Measurements from ENCODE around the gene PCARE. TPM values are rescaled to one million over a fixed set of nuclear protein-coding genes. Genes with fewer than 3 reads are reported as not detected.

Gene PCARE
- total and polyA plus RNA-seq, 2 experiments from 2014 or later = not detected

DNA sequence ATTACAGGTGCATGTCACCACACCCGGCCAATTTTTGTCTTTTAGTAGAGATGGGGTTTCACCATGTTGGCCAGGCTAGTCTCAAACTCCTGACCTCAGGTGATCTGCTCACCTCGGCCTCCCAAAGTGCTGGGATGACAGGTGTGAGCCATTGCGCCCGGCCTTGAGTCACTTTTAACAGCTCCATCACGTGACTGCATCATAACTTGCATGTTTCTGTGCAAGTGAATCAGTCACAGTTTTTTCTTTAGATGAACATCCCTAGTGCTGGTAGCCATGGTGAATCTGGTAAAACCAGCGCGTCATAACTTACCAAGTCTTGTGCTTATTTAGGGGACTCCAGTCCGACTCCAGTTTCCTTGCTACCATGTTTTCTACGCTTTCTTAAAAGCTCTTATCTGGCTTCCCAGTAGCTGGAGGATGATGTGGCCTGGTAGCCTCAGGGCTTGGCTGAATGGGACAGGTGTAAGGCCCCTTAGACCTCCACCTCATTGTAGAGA is 33.1 kb downstream of the PCARE start:
- 91 to 92% methylated on average over 9 of the region's 9 CpGs for WGBS, 2 experiments (ENCODE audit: low coverage in 1 of 2, low lambda C conversion rate in 2 of 2, missing lambda C conversion rate in 2 of 2)
- H4K20me1 ChIP-seq (ENCODE audit: insufficient read depth) = no peaks in the 10 kb centered on the region
- H3K4me2 ChIP-seq (ENCODE audit: unreplicated experiment) = no peak overlapping the region
- TF ChIP-seq EZH2phosphoT487 (IDR thresholded peaks at IDR 0.05; ENCODE audit: insufficient read depth, low read depth) (no peak), EZH2 (IDR thresholded peaks at IDR 0.05; ENCODE audit: insufficient read depth, poor library complexity, severe bottlenecking) (no peak)
- no peak for DNase-seq
- no peaks in the 10 kb centered on the region for H3K9me3 ChIP-seq (ENCODE audit: low read depth)
- no peak overlapping the region for H3K9ac ChIP-seq
- no peaks in the 10 kb centered on the region for H3F3A ChIP-seq (ENCODE audit: insufficient read depth)
- no peaks in the 10 kb centered on the region for H3K79me2 ChIP-seq (ENCODE audit: insufficient read depth)
- H3K36me3 ChIP-seq (ENCODE audit: low read depth) = no peaks in the 10 kb centered on the region
- H3K27me3 ChIP-seq (replicated peaks; ENCODE audit: insufficient read depth) = 0 out of 2 replicates have a peak, but pooled peaks cover 6% of the 10 kb centered on the region
- H3K4me3 ChIP-seq = no peak overlapping the region
- peaks cover 4% of the 10 kb centered on the region; the same call in 1 of the 2 replicates for H3K4me1 ChIP-seq (ENCODE audit: insufficient read depth)
- H2AFZ ChIP-seq = no peak overlapping the region
- in situ Hi-C loops (cut with MboI) = no loop called here
- H3K27ac ChIP-seq = no peak overlapping the region
- H3K9me2 ChIP-seq (ENCODE audit: insufficient read depth) = no peaks in the 10 kb centered on the region

DNA sequence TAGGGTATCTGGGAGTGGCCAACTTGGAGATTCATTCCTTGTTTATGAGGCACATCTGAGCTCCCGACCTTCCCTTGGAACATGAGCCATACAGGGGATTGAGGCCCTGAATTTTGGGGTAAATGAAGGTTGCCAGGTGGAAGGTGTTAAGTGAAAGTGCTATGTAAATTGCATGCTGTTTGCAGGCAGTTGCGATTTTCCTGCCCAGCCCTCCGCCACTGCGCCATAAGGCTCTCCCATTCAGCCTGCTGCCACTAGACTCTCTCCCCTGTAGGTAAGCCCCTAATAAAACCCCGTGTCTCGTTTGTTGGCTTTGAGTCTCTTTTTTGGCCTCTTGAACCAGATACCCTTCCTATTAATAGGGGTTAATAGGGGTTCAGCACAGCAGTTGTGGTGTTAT is 33.8 kb downstream of the PCARE start:
- no peak for DNase-seq

DNA sequence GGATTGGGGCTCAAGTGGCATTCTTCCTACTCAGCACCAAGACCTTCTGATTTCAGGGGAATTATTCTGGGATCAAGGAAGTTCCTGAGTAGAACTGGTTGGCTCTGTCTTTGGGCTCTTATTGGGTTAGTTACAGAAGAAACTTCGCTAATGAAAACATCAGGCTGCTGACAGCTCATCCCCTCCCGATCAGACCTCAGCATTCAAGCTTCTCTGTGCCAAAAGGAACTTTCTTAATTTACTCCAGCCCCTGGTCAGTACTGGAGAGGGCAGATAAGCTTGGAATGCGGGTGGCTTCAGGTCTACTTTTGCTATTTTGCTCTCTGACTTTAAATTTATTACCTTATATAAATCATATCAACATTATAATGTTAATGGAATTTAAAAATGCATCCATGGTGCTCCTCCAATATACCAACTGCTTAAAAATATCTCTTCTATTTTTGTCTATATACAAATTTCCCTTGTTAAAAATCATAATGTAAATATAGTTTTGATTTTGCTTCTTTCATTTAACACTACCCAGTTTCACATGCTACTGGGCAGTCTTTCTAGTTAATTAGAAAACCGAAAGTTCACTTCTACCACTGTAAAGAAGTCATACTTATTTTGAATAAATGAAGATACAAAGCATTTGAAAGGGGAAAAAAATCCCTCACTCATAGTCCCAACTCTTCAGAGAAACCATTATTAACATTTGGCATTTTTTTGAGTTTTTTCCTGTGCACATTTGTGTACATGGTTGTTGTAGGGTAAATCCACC is 34.4 kb downstream of the PCARE start:
- Histone ChIP-seq H3K9me2 (ENCODE audit: insufficient read depth) (no peaks in the 10 kb centered on the region), H3F3A (ENCODE audit: insufficient read depth) (no peaks in the 10 kb centered on the region), H2AFZ (no peak overlapping the region), H4K20me1 (ENCODE audit: insufficient read depth) (no peaks in the 10 kb centered on the region), H3K79me2 (ENCODE audit: insufficient read depth) (no peaks in the 10 kb centered on the region), H3K4me2 (ENCODE audit: unreplicated experiment) (no peak overlapping the region), H3K4me1 (ENCODE audit: insufficient read depth) (peaks cover 4% of the 10 kb centered on the region; the same call in 1 of the 2 replicates), H3K36me3 (ENCODE audit: low read depth) (no peaks in the 10 kb centered on the region), H3K9ac (no peak overlapping the region), H3K27ac (no peak overlapping the region), H3K4me3 (no peak overlapping the region), H3K27me3 (replicated peaks; ENCODE audit: insufficient read depth) (0 out of 2 replicates have a peak, but pooled peaks cover 6% of the 10 kb centered on the region), H3K9me3 (ENCODE audit: low read depth) (no peaks in the 10 kb centered on the region)
- TF ChIP-seq EZH2 (IDR thresholded peaks at IDR 0.05; ENCODE audit: insufficient read depth, poor library complexity, severe bottlenecking) (no peak), EZH2phosphoT487 (IDR thresholded peaks at IDR 0.05; ENCODE audit: insufficient read depth, low read depth) (no peak)
- WGBS, 2 experiments (ENCODE audit: low coverage in 1 of 2, low lambda C conversion rate in 2 of 2, missing lambda C conversion rate in 2 of 2) = 24 to 26% methylated on average over 4 of the region's 4 CpGs
- in situ Hi-C loops (cut with MboI) = no loop called here
- no peak for DNase-seq

More for the DNA sequence above, 33.8 kb downstream of the PCARE start:
- H2AFZ ChIP-seq = no peak overlapping the region
- H4K20me1 ChIP-seq (ENCODE audit: insufficient read depth) = no peaks in the 10 kb centered on the region
- peaks cover 4% of the 10 kb centered on the region; the same call in 1 of the 2 replicates for H3K4me1 ChIP-seq (ENCODE audit: insufficient read depth)
- in situ Hi-C loops (cut with MboI) = no loop called here
- no peak overlapping the region for H3K9ac ChIP-seq
- H3K27ac ChIP-seq = no peak overlapping the region
- TF ChIP-seq EZH2 (IDR thresholded peaks at IDR 0.05; ENCODE audit: insufficient read depth, poor library complexity, severe bottlenecking) (no peak), EZH2phosphoT487 (IDR thresholded peaks at IDR 0.05; ENCODE audit: insufficient read depth, low read depth) (no peak)
- no peaks in the 10 kb centered on the region for H3F3A ChIP-seq (ENCODE audit: insufficient read depth)
- no peak overlapping the region for H3K4me3 ChIP-seq
- no peaks in the 10 kb centered on the region for H3K79me2 ChIP-seq (ENCODE audit: insufficient read depth)
- no peaks in the 10 kb centered on the region for H3K9me2 ChIP-seq (ENCODE audit: insufficient read depth)
- no peaks in the 10 kb centered on the region for H3K9me3 ChIP-seq (ENCODE audit: low read depth)
- H3K36me3 ChIP-seq (ENCODE audit: low read depth) = no peaks in the 10 kb centered on the region
- H3K27me3 ChIP-seq (replicated peaks; ENCODE audit: insufficient read depth) = 0 out of 2 replicates have a peak, but pooled peaks cover 6% of the 10 kb centered on the region
- H3K4me2 ChIP-seq (ENCODE audit: unreplicated experiment) = no peak overlapping the region
- 63 to 73% methylated on average over 6 of the region's 6 CpGs for WGBS, 2 experiments (ENCODE audit: low coverage in 1 of 2, low lambda C conversion rate in 2 of 2, missing lambda C conversion rate in 2 of 2)

DNA sequence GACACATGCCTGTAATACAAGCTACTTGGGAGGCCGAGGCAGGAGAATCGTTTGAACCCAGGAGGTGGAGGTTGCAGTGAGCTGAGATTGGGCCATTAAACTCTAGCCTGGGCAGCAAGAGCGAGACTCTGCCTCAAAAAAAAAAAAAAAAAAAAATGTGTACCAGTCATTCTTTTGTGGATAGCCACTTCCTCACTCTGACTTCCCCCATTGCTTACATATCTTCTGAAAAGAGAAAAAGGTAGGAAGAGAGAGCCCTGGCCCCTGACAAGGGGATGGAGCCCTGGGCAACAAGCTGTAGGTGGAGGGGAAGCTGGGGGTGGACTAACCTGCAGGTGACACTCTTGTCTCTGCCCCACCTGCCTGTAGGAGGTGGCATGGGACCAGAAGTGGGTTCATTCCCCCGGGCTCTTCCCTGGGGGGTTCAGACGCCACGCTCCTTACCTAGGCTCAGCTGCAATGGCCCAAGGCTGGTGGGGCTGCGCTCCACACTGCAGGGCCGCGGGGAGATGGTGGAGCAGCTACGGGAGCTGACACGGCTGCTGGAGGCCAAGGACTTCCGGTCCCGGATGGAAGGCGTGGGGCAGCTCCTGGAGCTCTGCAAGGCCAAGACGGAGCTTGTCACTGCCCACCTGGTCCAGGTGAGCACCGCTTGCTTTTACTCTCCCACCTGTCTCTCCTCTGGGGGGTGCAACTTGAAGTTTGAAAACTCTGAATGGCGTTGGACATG is 39.1 kb downstream of the PCARE start:
- H3K27me3 ChIP-seq (replicated peaks; ENCODE audit: insufficient read depth) = 0 out of 2 replicates have a peak, but pooled peaks cover 6% of the 10 kb centered on the region
- 80 to 82% methylated on average over 16 to 17 of the region's 17 CpGs for WGBS, 2 experiments (ENCODE audit: low coverage in 1 of 2, low lambda C conversion rate in 2 of 2, missing lambda C conversion rate in 2 of 2)
- no peak overlapping the region for H3K9ac ChIP-seq
- no peaks in the 10 kb centered on the region for H4K20me1 ChIP-seq (ENCODE audit: insufficient read depth)
- H3K4me2 ChIP-seq (ENCODE audit: unreplicated experiment) = no peak overlapping the region
- H3K9me3 ChIP-seq (ENCODE audit: low read depth) = no peaks in the 10 kb centered on the region
- no peak overlapping the region for H3K4me3 ChIP-seq
- in situ Hi-C loops (cut with MboI) = no loop called here
- no peaks in the 10 kb centered on the region for H3F3A ChIP-seq (ENCODE audit: insufficient read depth)
- H3K4me1 ChIP-seq (ENCODE audit: insufficient read depth) = peaks cover 16% of the 10 kb centered on the region
- TF ChIP-seq EZH2 (IDR thresholded peaks at IDR 0.05; ENCODE audit: insufficient read depth, poor library complexity, severe bottlenecking) (no peak), EZH2phosphoT487 (IDR thresholded peaks at IDR 0.05; ENCODE audit: insufficient read depth, low read depth) (no peak)
- no peaks in the 10 kb centered on the region for H3K36me3 ChIP-seq (ENCODE audit: low read depth)
- DNase-seq = no peak
- no peaks in the 10 kb centered on the region for H3K79me2 ChIP-seq (ENCODE audit: insufficient read depth)
- no peak overlapping the region for H3K27ac ChIP-seq
- no peaks in the 10 kb centered on the region for H3K9me2 ChIP-seq (ENCODE audit: insufficient read depth)
- H2AFZ ChIP-seq = no peak overlapping the region

Data from GM23248 (cell line).